HAP-1 (cell line): Measurements from ENCODE around the gene RNU6-1.
A peak's percentile ranks its signal among the peaks of the same experiment; 100 is the strongest.

Experiments used
- DNase-seq, 2 experiments: peaks; one replicate each; pipeline ENCODE4 v3.0.0-alpha.2; 2016 to 2020; ENCODE audit warnings: low spot score in 2 of 2
- H3K27me3 ChIP-seq: fragments of 250-450 bp; sonication (Bioruptor Pico); 2 replicates; pipeline ENCODE4 v1.5.1; 2020; ENCODE audit warnings: low read depth, mild to moderate bottlenecking, moderate library complexity
- H3K36me3 ChIP-seq: fragments of 250-450 bp; sonication (Bioruptor Pico); replicated peaks from 2 replicates; pipeline ENCODE4 v1.5.1; 2020; ENCODE audit warnings: mild to moderate bottlenecking
- H3K4me1 ChIP-seq: fragments of 250-450 bp; sonication (Bioruptor Pico); 2 replicates; pipeline ENCODE4 v1.5.1; 2020; ENCODE audit warnings: mild to moderate bottlenecking
- H3K4me3 ChIP-seq: fragments of 250-450 bp; sonication (Bioruptor Pico); 2 replicates; pipeline ENCODE4 v1.5.1; 2020; ENCODE audit warnings: mild to moderate bottlenecking, moderate library complexity
- H3K9me3 ChIP-seq: fragments of 250-450 bp; sonication (Bioruptor Pico); 2 replicates; pipeline ENCODE4 v1.5.1; 2020; ENCODE audit warnings: mild to moderate bottlenecking, moderate library complexity
- in situ Hi-C: fragments of 300-500 bp; cut with MboI; formaldehyde crosslinking; loops from 3 replicates; pipeline ENCODE4 v1.14.3; 2020; ENCODE audit warnings: low sequenced_read_pairs, inconsistent platforms, mixed read lengths

RNU6-1 gene

GRCh38 chr15:67835297-67836133 lies 4.3 kb downstream of the RNU6-1 start:
- Histone ChIP-seq H3K4me1 (peaks cover 11% of the 10 kb centered on the region), H3K27me3 (peaks cover 17% of the 10 kb centered on the region), H3K36me3 (no peaks in the 10 kb centered on the region), H3K4me3 (no peak overlapping the region), H3K9me3 (no peaks in the 10 kb centered on the region)
- DNase-seq: no peak
- in situ Hi-C loops: loop anchor here (5.0 kb wide), 2 partner anchors 373 to 888 kb away; no protein-coding TSS in a partner anchor

- H3K36me3 ChIP-seq: no peaks in the 10 kb centered on the region
- H3K27me3 ChIP-seq: peaks cover 17% of the 10 kb centered on the region
- H3K9me3 ChIP-seq: no peaks in the 10 kb centered on the region
- no peak for DNase-seq
- peaks cover 11% of the 10 kb centered on the region for H3K4me1 ChIP-seq
- in situ Hi-C loops: loop anchor here (5.0 kb wide), 2 partner anchors 372 to 887 kb away; no protein-coding TSS in a partner anchor
- H3K4me3 ChIP-seq: no peak overlapping the region
These were observed 5.1 kb downstream of the RNU6-1 start for GRCh38 chr15:67834581-67835296.

- Histone ChIP-seq H3K27me3 (peaks cover 17% of the 10 kb centered on the region), H3K9me3 (no peaks in the 10 kb centered on the region), H3K4me1 (peaks cover 7% of the 10 kb centered on the region), H3K36me3 (no peaks in the 10 kb centered on the region), H3K4me3 (peak overlapping the region; percentile 12)
- in situ Hi-C loops: no loop called here
- peak; percentile 62 to 88 for DNase-seq
These were observed 5.9 kb downstream of the RNU6-1 start for GRCh38 chr15:67833710-67834511.

GRCh38 chr15:67832897-67833709 lies 6.7 kb downstream of the RNU6-1 start:
- H3K27me3 ChIP-seq: peaks cover 17% of the 10 kb centered on the region
- no peaks in the 10 kb centered on the region for H3K36me3 ChIP-seq
- H3K4me3 ChIP-seq: no peak overlapping the region
- in situ Hi-C loops: no loop called here
- peaks cover 6% of the 10 kb centered on the region; the same call in 1 of the 2 replicates for H3K9me3 ChIP-seq
- no peak for DNase-seq
- H3K4me1 ChIP-seq: peaks cover 7% of the 10 kb centered on the region

GRCh38 chr15:67832031-67832551 lies 7.8 kb downstream of the RNU6-1 start:
- peaks cover 17% of the 10 kb centered on the region for H3K27me3 ChIP-seq

GRCh38 chr15:67831363-67831762 lies 8.5 kb downstream of the RNU6-1 start:
- Histone ChIP-seq H3K27me3 (peaks cover 17% of the 10 kb centered on the region), H3K36me3 (no peaks in the 10 kb centered on the region), H3K4me1 (peaks cover 7% of the 10 kb centered on the region), H3K9me3 (peaks cover 6% of the 10 kb centered on the region; the same call in 1 of the 2 replicates), H3K4me3 (no peak overlapping the region)
- in situ Hi-C loops: no loop called here
- DNase-seq: no peak

More at GRCh38 chr15:67832031-67832551, 7.8 kb downstream of the RNU6-1 start:
- DNase-seq: peak in 1 of 2 experiments; percentile 58
- H3K4me1 ChIP-seq: peaks cover 7% of the 10 kb centered on the region
- no peaks in the 10 kb centered on the region for H3K36me3 ChIP-seq
- no peak overlapping the region for H3K4me3 ChIP-seq
- in situ Hi-C loops: no loop called here
- H3K9me3 ChIP-seq: peaks cover 6% of the 10 kb centered on the region; the same call in 1 of the 2 replicates

- Histone ChIP-seq H3K4me1 (peaks cover 7% of the 10 kb centered on the region), H3K27me3 (peaks cover 26% of the 10 kb centered on the region), H3K4me3 (no peak overlapping the region), H3K36me3 (no peaks in the 10 kb centered on the region), H3K9me3 (peaks cover 6% of the 10 kb centered on the region; the same call in 1 of the 2 replicates)
- in situ Hi-C loops: no loop called here
- no peak for DNase-seq
These were observed 10.0 kb downstream of the RNU6-1 start for GRCh38 chr15:67829647-67830504.

- no peaks in the 10 kb centered on the region for H3K36me3 ChIP-seq
- no peak for DNase-seq
- H3K4me3 ChIP-seq: no peak overlapping the region
- in situ Hi-C loops: no loop called here
- peaks cover 5% of the 10 kb centered on the region for H3K4me1 ChIP-seq
- H3K9me3 ChIP-seq: peaks cover 6% of the 10 kb centered on the region; the same call in 1 of the 2 replicates
- peaks cover 32% of the 10 kb centered on the region for H3K27me3 ChIP-seq
These were observed 10.7 kb downstream of the RNU6-1 start for GRCh38 chr15:67828969-67829646.

GRCh38 chr15:67828278-67828968 lies 11.4 kb downstream of the RNU6-1 start:
- H3K27me3 ChIP-seq: peaks cover 37% of the 10 kb centered on the region
- H3K9me3 ChIP-seq: peaks cover 6% of the 10 kb centered on the region; the same call in 1 of the 2 replicates
- no peak for DNase-seq
- in situ Hi-C loops: no loop called here
- no peaks in the 10 kb centered on the region for H3K4me1 ChIP-seq
- H3K4me3 ChIP-seq: no peak overlapping the region
- no peaks in the 10 kb centered on the region for H3K36me3 ChIP-seq

- DNase-seq: no peak
- Histone ChIP-seq H3K9me3 (peaks cover 6% of the 10 kb centered on the region; the same call in 1 of the 2 replicates), H3K36me3 (no peaks in the 10 kb centered on the region), H3K4me3 (no peak overlapping the region), H3K27me3 (peaks cover 37% of the 10 kb centered on the region), H3K4me1 (no peaks in the 10 kb centered on the region)
- in situ Hi-C loops: no loop called here
These were observed 12.1 kb downstream of the RNU6-1 start for GRCh38 chr15:67827562-67828277.
